ENCODE data around the gene KDM4C.

KDM4C gene

GRCh38 chr9:6870650-6871477, 113.1 kb downstream of the KDM4C start:
- no peak for DNase-seq

- peak; percentile 51 for DNase-seq
Measured at GRCh38 chr9:6873857-6874256, 116.1 kb downstream of the KDM4C start.

GRCh38 chr9:6876195-6876894, 118.6 kb downstream of the KDM4C start:
- no peak for DNase-seq

GRCh38 chr9:6877671-6878161, 119.9 kb downstream of the KDM4C start:
- no peak for DNase-seq

- peak; percentile 74 for DNase-seq
Measured at GRCh38 chr9:6880626-6881025, 122.9 kb downstream of the KDM4C start.

GRCh38 chr9:6884101-6884500, 126.3 kb downstream of the KDM4C start:
- DNase-seq: no peak

- DNase-seq: peak; percentile 87
Measured at GRCh38 chr9:6884990-6885389, 127.2 kb downstream of the KDM4C start.

- DNase-seq: no peak
Measured at GRCh38 chr9:6887051-6887450, 129.3 kb downstream of the KDM4C start.

- DNase-seq: no peak
Measured at GRCh38 chr9:6889868-6890267, 132.1 kb downstream of the KDM4C start.

GRCh38 chr9:6893350-6894131, 135.8 kb downstream of the KDM4C start:
- DNase-seq: peak; percentile 98

- DNase-seq: peak; percentile 69
Measured at GRCh38 chr9:6894135-6894534, 136.4 kb downstream of the KDM4C start.

GRCh38 chr9:6895754-6896153, 138.0 kb downstream of the KDM4C start:
- DNase-seq: no peak

GRCh38 chr9:6896562-6896961, 138.8 kb downstream of the KDM4C start:
- DNase-seq: peak; percentile 100

- DNase-seq: no peak
Measured at GRCh38 chr9:6897207-6897822, 139.5 kb downstream of the KDM4C start.

GRCh38 chr9:6897898-6898302, 140.1 kb downstream of the KDM4C start:
- DNase-seq: no peak

- no peak for DNase-seq
Measured at GRCh38 chr9:6899274-6899673, 141.5 kb downstream of the KDM4C start.

GRCh38 chr9:6900440-6900883, 142.7 kb downstream of the KDM4C start:
- DNase-seq: no peak

- peak; percentile 78 for DNase-seq
Measured at GRCh38 chr9:6901180-6901579, 143.4 kb downstream of the KDM4C start.

- no peak for DNase-seq
Measured at GRCh38 chr9:6902423-6902822, 144.7 kb downstream of the KDM4C start.

- DNase-seq: no peak
Measured at GRCh38 chr9:6904371-6904770, 146.6 kb downstream of the KDM4C start.

- no peak for DNase-seq
Measured at GRCh38 chr9:6905850-6906375, 148.1 kb downstream of the KDM4C start.

- peak; percentile 76 for DNase-seq
Measured at GRCh38 chr9:6907772-6908381, 150.1 kb downstream of the KDM4C start.

All from hematopoietic multipotent progenitor cell treated with erythropoietin and hydrocortisone succinate and interleukin-3 and kit ligand, for 8 days (in vitro differentiated cells).